ENCODE measurements around the gene AFF3. TPM values are rescaled to one million over a fixed set of nuclear protein-coding genes. Genes with fewer than 3 reads are reported as not detected.

The AFF3 gene
- total and polyA plus RNA-seq, 2 of the 4 experiments (the other 2 are of a cell fraction), result 12.9 to 14.3 TPM

DNA sequence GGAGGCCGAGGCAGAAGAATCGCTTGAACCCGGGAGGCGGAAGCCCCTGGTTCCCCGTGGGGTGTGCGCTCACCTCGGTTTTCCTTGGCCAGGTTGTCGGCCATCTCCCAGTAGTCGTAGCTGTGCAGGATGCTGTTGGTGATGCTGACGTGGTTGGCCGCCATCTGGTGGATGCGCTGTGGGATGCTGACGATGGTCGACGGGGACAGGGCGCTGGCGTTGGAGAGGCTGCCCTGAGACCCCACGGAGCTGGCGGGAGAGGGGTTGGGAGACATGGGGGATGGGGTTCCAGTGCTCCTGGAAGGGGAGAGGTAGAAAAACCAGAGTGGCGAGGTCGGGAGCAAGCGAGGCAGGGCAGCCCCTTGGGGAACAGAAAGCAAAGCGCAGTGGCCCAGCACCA lies 588.2 kb downstream of the AFF3 start:
- no peak overlapping the region for H2BK120ac ChIP-seq (ENCODE audit: low read depth, low read length)
- no peak overlapping the region for H3K14ac ChIP-seq (replicated peaks; ENCODE audit: low read depth, low read length)
- WGBS, 2 experiments (ENCODE audit: extremely low coverage in 2 of 2, insufficient read length in 1 of 2), result 75% methylated on average over 15 of the region's 23 CpGs; no CpG with 5 or more reads in 1 of the 2 experiments
- no peak overlapping the region for H2BK20ac ChIP-seq (ENCODE audit: low read depth, low read length)
- no peak overlapping the region for H2AFZ ChIP-seq (replicated peaks; ENCODE audit: low read length, poor library complexity)
- TF ChIP-seq, protein P1, sequence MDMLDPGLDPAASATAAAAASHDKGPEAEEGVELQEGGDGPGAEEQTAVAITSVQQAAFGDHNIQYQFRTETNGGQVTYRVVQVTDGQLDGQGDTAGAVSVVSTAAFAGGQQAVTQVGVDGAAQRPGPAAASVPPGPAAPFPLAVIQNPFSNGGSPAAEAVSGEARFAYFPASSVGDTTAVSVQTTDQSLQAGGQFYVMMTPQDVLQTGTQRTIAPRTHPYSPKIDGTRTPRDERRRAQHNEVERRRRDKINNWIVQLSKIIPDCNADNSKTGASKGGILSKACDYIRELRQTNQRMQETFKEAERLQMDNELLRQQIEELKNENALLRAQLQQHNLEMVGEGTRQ (IDR thresholded peaks at IDR 0.05; ENCODE audit: low read depth, low read length), result no peak
- TF ChIP-seq SMC3 (IDR thresholded peaks at IDR 0.05; ENCODE audit: low read depth, low read length) (no peak), MXI1 (IDR thresholded peaks at IDR 0.05; ENCODE audit: borderline replicate concordance, low read depth, low read length) (no peak), FOS (IDR thresholded peaks at IDR 0.05; ENCODE audit: low read depth, low read length) (no peak), CEBPB (IDR thresholded peaks at IDR 0.05; ENCODE audit: low read depth, low read length) (no peak), MAFK (IDR thresholded peaks at IDR 0.05; ENCODE audit: low read depth, low read length) (no peak), RCOR1 (IDR thresholded peaks at IDR 0.05; ENCODE audit: insufficient replicate concordance, low read length) (no peak)
- TF ChIP-seq, protein P2, sequence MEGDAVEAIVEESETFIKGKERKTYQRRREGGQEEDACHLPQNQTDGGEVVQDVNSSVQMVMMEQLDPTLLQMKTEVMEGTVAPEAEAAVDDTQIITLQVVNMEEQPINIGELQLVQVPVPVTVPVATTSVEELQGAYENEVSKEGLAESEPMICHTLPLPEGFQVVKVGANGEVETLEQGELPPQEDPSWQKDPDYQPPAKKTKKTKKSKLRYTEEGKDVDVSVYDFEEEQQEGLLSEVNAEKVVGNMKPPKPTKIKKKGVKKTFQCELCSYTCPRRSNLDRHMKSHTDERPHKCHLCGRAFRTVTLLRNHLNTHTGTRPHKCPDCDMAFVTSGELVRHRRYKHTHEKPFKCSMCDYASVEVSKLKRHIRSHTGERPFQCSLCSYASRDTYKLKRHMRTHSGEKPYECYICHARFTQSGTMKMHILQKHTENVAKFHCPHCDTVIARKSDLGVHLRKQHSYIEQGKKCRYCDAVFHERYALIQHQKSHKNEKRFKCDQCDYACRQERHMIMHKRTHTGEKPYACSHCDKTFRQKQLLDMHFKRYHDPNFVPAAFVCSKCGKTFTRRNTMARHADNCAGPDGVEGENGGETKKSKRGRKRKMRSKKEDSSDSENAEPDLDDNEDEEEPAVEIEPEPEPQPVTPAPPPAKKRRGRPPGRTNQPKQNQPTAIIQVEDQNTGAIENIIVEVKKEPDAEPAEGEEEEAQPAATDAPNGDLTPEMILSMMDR (conservative IDR thresholded peaks at IDR 0.05; ENCODE audit: low read depth, low read length), result no peak
- BruUV-seq (replicated peaks), result no TSS peak
- H3K4me3 ChIP-seq (ENCODE audit: insufficient read depth, low read depth, low read length), result no peak overlapping the region
- no peak overlapping the region for H3K4me2 ChIP-seq (ENCODE audit: low read depth, low read length)
- no peaks in the 10 kb centered on the region for H3K4me1 ChIP-seq (ENCODE audit: control insufficient read depth, insufficient read depth, low read length)
- no peak overlapping the region for H3K9ac ChIP-seq (ENCODE audit: low read depth, low read length)
- H4K20me1 ChIP-seq (ENCODE audit: insufficient read depth, low read length), result no peaks in the 10 kb centered on the region
- H4K91ac ChIP-seq (ENCODE audit: insufficient read depth, low read depth, low read length), result no peak overlapping the region
- dilution Hi-C loops (cut with HindIII; ENCODE audit: low sequenced_read_pairs, unreplicated experiment) (no loop called here), intact Hi-C loops (cut with micrococcal nuclease) (no loop called here), in situ Hi-C loops (cut with MboI; ENCODE audit: low sequenced_read_pairs) (no loop called here)
- H3K9me3 ChIP-seq (ENCODE audit: control insufficient read depth, insufficient read depth, low read length), result no peaks in the 10 kb centered on the region
- no peaks in the 10 kb centered on the region for H3K27me3 ChIP-seq (ENCODE audit: control insufficient read depth, insufficient read depth, low read length)
- H3K23ac ChIP-seq (ENCODE audit: low read depth, low read length), result no peak overlapping the region
- H3K36me3 ChIP-seq (ENCODE audit: control insufficient read depth, insufficient read depth, low read length), result peaks cover 43% of the 10 kb centered on the region
- H2BK5ac ChIP-seq (ENCODE audit: low read depth, low read length, poor library complexity, severe bottlenecking), result no peak overlapping the region
- no peak overlapping the region for H2AK9ac ChIP-seq (replicated peaks; ENCODE audit: low read depth, low read length, poor library complexity)
- no peak overlapping the region for H3K27ac ChIP-seq (ENCODE audit: insufficient read depth, low read length)
- H2AK5ac ChIP-seq (ENCODE audit: low read depth, low read length), result no peak overlapping the region
- no peak overlapping the region for H3K18ac ChIP-seq (ENCODE audit: low read depth, low read length)
- H3K9me1 ChIP-seq (ENCODE audit: insufficient read depth, low read length), result no peaks in the 10 kb centered on the region
- CTCF ChIA-PET, result no interaction called here
- H3K79me1 ChIP-seq (ENCODE audit: low read depth in 1 of 2, low read length in 2 of 2), result no peaks in the 10 kb centered on the region
- H4K5ac ChIP-seq (ENCODE audit: low read depth, low read length), result no peak overlapping the region
- DNase-seq (no peak), ATAC-seq (ENCODE audit: low read depth) (no peak)
- H3K4ac ChIP-seq (ENCODE audit: low read depth, low read length), result no peak overlapping the region
- POLR2A ChIA-PET (ENCODE audit: unreplicated experiment), result no interaction called here
- H2BK15ac ChIP-seq (ENCODE audit: low read depth, low read length), result no peak overlapping the region
- H4K8ac ChIP-seq (ENCODE audit: low read depth in 2 of 2, low read length in 2 of 2), result no peak overlapping the region
- no peak overlapping the region for H3K56ac ChIP-seq (ENCODE audit: extremely low read depth, insufficient read depth, low read length)

Measured in IMR-90 (cell line).